SK-N-SH (cell line): ENCODE data around the gene NTM. TPM values are rescaled to one million over a fixed set of nuclear protein-coding genes. Genes with fewer than 3 reads are reported as not detected.

Source experiments
- CTCF ChIA-PET: fragments of 300-600, 350-600 bp; formaldehyde crosslinking; extraction: SDS; loops from one replicate; lab custom pipeline; 2021; lab: Yijun Ruan, JAX
- POLR2A ChIA-PET: fragments of 350-600 bp; sonication (Branson Sonifier 250); formaldehyde crosslinking; extraction: SDS; loops from one replicate; lab custom pipeline; 2020; ENCODE audit warnings: antibody characterized with exemption, inconsistent platforms; lab: Yijun Ruan, JAX
- DNase-seq: peaks from one replicate; pipeline ENCODE4 v3.0.0; 2012
- H2AFZ ChIP-seq: fragments of 200-600 bp; sonication (generic); 2 replicates; pipeline ENCODE4 v1.8.1; 2016; ENCODE audit warnings: antibody characterized with exemption, mild to moderate bottlenecking, low read depth
- H3F3A ChIP-seq: fragments of 200-600 bp; sonication (generic); replicated peaks from 2 replicates; pipeline ENCODE3; 2016; ENCODE audit warnings: antibody characterized with exemption, mild to moderate bottlenecking; ENCODE audit not compliant: insufficient read depth
- H3K27ac ChIP-seq, 2 experiments: fragments of 200-500 bp in 1 of 2; fragments of 200-600 bp in 1 of 2; sonication (Bioruptor generic) in 1 of 2; sonication (generic), shearing (Covaris generic) in 1 of 2; 2 replicates each; pipeline versions ENCODE4 v1.5.1 to v1.6.1; 2014 to 2016; ENCODE audit warnings: low read depth in 2 of 2, inconsistent platforms in 1 of 2, low read length in 1 of 2, mild to moderate bottlenecking in 1 of 2, mixed read lengths in 1 of 2
- H3K27me3 ChIP-seq: fragments of 200-600 bp; sonication (generic), shearing (Covaris generic); 2 replicates; pipeline ENCODE4 v1.6.1; 2016; ENCODE audit warnings: mixed run types; ENCODE audit not compliant: insufficient read depth
- H3K36me3 ChIP-seq, 2 experiments: fragments of 200-500 bp in 1 of 2; fragments of 200-600 bp in 1 of 2; sonication (Bioruptor generic) in 1 of 2; sonication (generic) in 1 of 2; replicated peaks in 1 of 2; 2 replicates each; pipeline versions ENCODE3 to v1.5.1; 2014 to 2016; ENCODE audit warnings: low read length in 1 of 2, mild to moderate bottlenecking in 1 of 2; ENCODE audit not compliant: insufficient read depth in 2 of 2, control insufficient read depth in 1 of 2
- H3K4me1 ChIP-seq, 2 experiments: fragments of 200-500 bp in 1 of 2; fragments of 200-600 bp in 1 of 2; sonication (Bioruptor generic) in 1 of 2; sonication (generic), shearing (Covaris generic) in 1 of 2; 2 replicates each; pipeline versions ENCODE4 v1.5.1 to v1.6.1; 2014 to 2016; ENCODE audit warnings: low read depth in 1 of 2, low read length in 1 of 2, mixed run types in 1 of 2; ENCODE audit not compliant: insufficient read depth in 2 of 2, control insufficient read depth in 1 of 2
- H3K4me2 ChIP-seq: fragments of 200-600 bp; sonication (generic), shearing (Covaris generic); 2 replicates; pipeline ENCODE4 v1.6.1; 2017; ENCODE audit warnings: mixed run types
- H3K4me3 ChIP-seq, 2 experiments: fragments of 200-500 bp in 1 of 2; fragments of 200-600 bp in 1 of 2; sonication (Bioruptor generic) in 1 of 2; sonication (generic), shearing (Covaris generic) in 1 of 2; 2 replicates each; pipeline versions ENCODE4 v1.5.1 to v1.8.1; 2014 to 2016; ENCODE audit warnings: low read depth in 2 of 2, inconsistent platforms in 1 of 2, low read length in 1 of 2, mild to moderate bottlenecking in 1 of 2, mixed read lengths in 1 of 2, moderate library complexity in 1 of 2
- H3K79me2 ChIP-seq: fragments of 200-600 bp; sonication (generic); 2 replicates; pipeline ENCODE4 v1.8.1; 2017; ENCODE audit warnings: mild to moderate bottlenecking; ENCODE audit not compliant: insufficient read depth
- H3K9ac ChIP-seq: fragments of 200-600 bp; sonication (generic); 2 replicates; pipeline ENCODE4 v1.6.1; 2017; ENCODE audit warnings: mixed run types
- H3K9me2 ChIP-seq: fragments of 200-600 bp; sonication (generic); 2 replicates; pipeline ENCODE4 v1.6.1; 2017; ENCODE audit warnings: mixed run types
- H3K9me3 ChIP-seq: fragments of 200-600 bp; sonication (generic); 2 replicates; pipeline ENCODE4 v1.6.1; 2017; ENCODE audit warnings: mixed run types, mild to moderate bottlenecking, moderate library complexity
- H4K20me1 ChIP-seq: fragments of 200-600 bp; sonication (generic); 2 replicates; pipeline ENCODE4 v1.6.1; 2017; ENCODE audit warnings: mild to moderate bottlenecking, mixed run types; ENCODE audit not compliant: insufficient read depth
- ELF1 ChIP-seq: IDR thresholded peaks from 2 replicates; pipeline ENCODE4 v1.4.0; 2012
- EP300 ChIP-seq, 2 experiments: IDR thresholded peaks; 2 replicates each; pipeline versions ENCODE4 v1.4.0 to v1.6.1; 2012; ENCODE audit warnings: borderline replicate concordance in 1 of 2, low read depth in 1 of 2, low read length in 1 of 2
- FOSL2 ChIP-seq: IDR thresholded peaks from 2 replicates; pipeline ENCODE4 v1.4.0; 2012; ENCODE audit warnings: low read depth, mild to moderate bottlenecking, moderate library complexity, borderline replicate concordance
- FOXM1 ChIP-seq: IDR thresholded peaks from 2 replicates; pipeline ENCODE4 v1.4.0; 2012; ENCODE audit warnings: low read depth, mild to moderate bottlenecking
- GATA2 ChIP-seq: sonication (generic); formaldehyde crosslinking; IDR thresholded peaks from 2 replicates; pipeline ENCODE4 v1.5.0; 2020; ENCODE audit warnings: mild to moderate bottlenecking, missing genetic modification reagents
- JUND ChIP-seq: IDR thresholded peaks from 2 replicates; pipeline ENCODE4 v1.4.0; 2012
- NFIC ChIP-seq: IDR thresholded peaks from 2 replicates; pipeline ENCODE4 v1.4.0; 2012; ENCODE audit warnings: borderline replicate concordance
- NRF1 ChIP-seq: IDR thresholded peaks from 2 replicates; pipeline ENCODE4 v1.6.1; 2012; ENCODE audit warnings: low read depth, mild to moderate bottlenecking, low read length
- PBX3 ChIP-seq: IDR thresholded peaks from 2 replicates; pipeline ENCODE4; 2012
- RXRA ChIP-seq: IDR thresholded peaks from 2 replicates; pipeline ENCODE4 v1.4.0; 2012; ENCODE audit warnings: low read depth, mild to moderate bottlenecking, borderline replicate concordance
- TCF12 ChIP-seq: IDR thresholded peaks from 2 replicates; pipeline ENCODE4 v1.4.0; 2012
- TEAD4 ChIP-seq: IDR thresholded peaks from 2 replicates; pipeline ENCODE4 v1.4.0; 2012; ENCODE audit warnings: mild to moderate bottlenecking, borderline replicate concordance; ENCODE audit not compliant: insufficient read depth
- USF1 ChIP-seq: IDR thresholded peaks from 2 replicates; pipeline ENCODE4 v1.4.0; 2012; ENCODE audit warnings: low read depth, borderline replicate concordance
- WGBS: methylation state at CpG from one replicate; pipeline ENCODE4 v1.1.6; 2017; ENCODE audit warnings: low lambda C conversion rate; 5-methylcytosine and 5-hydroxymethylcytosine counted together
- polyA plus RNA-seq, 3 experiments: library from polyadenylated mRNA; depleted of rRNA; stranded (reverse); fragments of >200 nt; gene quantifications; 2 replicates each; pipeline ENCODE4 v1.2.3, GENCODE V29; 2012
- TF ChIP-seq, protein P1 (sequence below): fragments of 200-600 bp; sonication (generic); IDR thresholded peaks from 2 replicates; pipeline ENCODE4 v1.6.1; 2017; ENCODE audit warnings: antibody characterized with exemption, mild to moderate bottlenecking, moderate library complexity

The NTM gene
- polyA plus RNA-seq, 1 of the 3 experiments (the other 2 are of a cell fraction) = 20.0 TPM

- WGBS = 83% methylated on average over 2 of the region's 3 CpGs
- H3K27me3 ChIP-seq = no peaks in the 10 kb centered on the region
- H3K9me3 ChIP-seq = no peaks in the 10 kb centered on the region
- ChIA-PET CTCF (interaction anchor here (1.0 to 3.9 kb wide), 4 partner anchors 11 to 336 kb away, joined by 4 to 79 read pairs (median 21); no protein-coding TSS in a partner anchor), POLR2A (no interaction called here)
- H3K4me1 ChIP-seq = peaks cover 0 to 56% of the 10 kb centered on the region in 2 experiments; a peak in 3 of 4 replicates
- peak overlapping the region in 1 of 2 experiments; percentile 95; a peak in 2 of 4 replicates for H3K27ac ChIP-seq
- TF ChIP-seq GATA2 (CRISPR knock-in tag) = no peak
- no peak for TF ChIP-seq TCF12
- TF ChIP-seq USF1 = no peak
- TF ChIP-seq RXRA = no peak
- TF ChIP-seq NFIC = 0 out of 2 replicates have a peak, but pooled peaks have one; percentile 14
- no peak for TF ChIP-seq FOXM1
- no peak for TF ChIP-seq FOSL2
- TF ChIP-seq JUND = no peak
- H3K9ac ChIP-seq = no peak overlapping the region
- H4K20me1 ChIP-seq = no peaks in the 10 kb centered on the region
- no peak overlapping the region for H3K4me2 ChIP-seq
- peaks cover 15% of the 10 kb centered on the region; the same call in 1 of the 2 replicates for H3K79me2 ChIP-seq
- no peak for DNase-seq
- H3K4me3 ChIP-seq = no peak overlapping the region
- peaks cover 20% of the 10 kb centered on the region for H3F3A ChIP-seq
- H3K36me3 ChIP-seq = no peaks in the 10 kb centered on the region
- H3K9me2 ChIP-seq = no peaks in the 10 kb centered on the region
- H2AFZ ChIP-seq = no peak overlapping the region
These were observed 660.5 kb downstream of the NTM start for GRCh38 chr11:132030896-132031295.

DNA sequence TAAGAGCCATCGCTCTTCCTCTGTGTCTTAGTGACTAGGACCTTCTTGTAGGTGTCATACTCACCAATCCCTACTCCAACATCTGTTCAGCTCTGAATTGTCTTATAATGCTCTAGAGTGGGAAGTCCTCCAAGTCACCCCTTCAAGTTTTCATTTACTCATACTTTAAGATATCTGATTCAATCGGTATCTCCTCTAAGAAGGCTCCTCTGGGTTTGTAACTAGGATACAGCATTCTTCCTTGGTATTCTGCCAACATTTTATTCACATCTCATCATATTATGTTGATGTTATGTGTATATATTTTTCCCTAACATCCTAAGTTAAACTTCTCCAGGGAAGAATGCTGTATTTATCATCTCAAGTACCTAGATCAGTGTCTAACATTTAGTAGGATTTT lies 662.1 kb downstream of the NTM start:
- DNase-seq = no peak
- peaks cover 12% of the 10 kb centered on the region; the same call in 1 of the 2 replicates for H3K79me2 ChIP-seq
- H3K27ac ChIP-seq = peak overlapping the region in 1 of 2 experiments; percentile 95; a peak in 2 of 4 replicates
- peaks cover 0 to 52% of the 10 kb centered on the region in 2 experiments; a peak in 3 of 4 replicates for H3K4me1 ChIP-seq
- peak; percentile 32; the same call in 1 of the 2 replicates for TF ChIP-seq TEAD4
- TF ChIP-seq, protein P1, sequence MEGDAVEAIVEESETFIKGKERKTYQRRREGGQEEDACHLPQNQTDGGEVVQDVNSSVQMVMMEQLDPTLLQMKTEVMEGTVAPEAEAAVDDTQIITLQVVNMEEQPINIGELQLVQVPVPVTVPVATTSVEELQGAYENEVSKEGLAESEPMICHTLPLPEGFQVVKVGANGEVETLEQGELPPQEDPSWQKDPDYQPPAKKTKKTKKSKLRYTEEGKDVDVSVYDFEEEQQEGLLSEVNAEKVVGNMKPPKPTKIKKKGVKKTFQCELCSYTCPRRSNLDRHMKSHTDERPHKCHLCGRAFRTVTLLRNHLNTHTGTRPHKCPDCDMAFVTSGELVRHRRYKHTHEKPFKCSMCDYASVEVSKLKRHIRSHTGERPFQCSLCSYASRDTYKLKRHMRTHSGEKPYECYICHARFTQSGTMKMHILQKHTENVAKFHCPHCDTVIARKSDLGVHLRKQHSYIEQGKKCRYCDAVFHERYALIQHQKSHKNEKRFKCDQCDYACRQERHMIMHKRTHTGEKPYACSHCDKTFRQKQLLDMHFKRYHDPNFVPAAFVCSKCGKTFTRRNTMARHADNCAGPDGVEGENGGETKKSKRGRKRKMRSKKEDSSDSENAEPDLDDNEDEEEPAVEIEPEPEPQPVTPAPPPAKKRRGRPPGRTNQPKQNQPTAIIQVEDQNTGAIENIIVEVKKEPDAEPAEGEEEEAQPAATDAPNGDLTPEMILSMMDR = no peak
- peak; percentile 50; the same call in 1 of the 2 replicates for TF ChIP-seq FOSL2
- TF ChIP-seq NRF1 = no peak
- peak; percentile 36; the same call in 1 of the 2 replicates for TF ChIP-seq PBX3
- peak in 1 of 2 experiments; percentile 35; a peak in 1 of 4 replicates for TF ChIP-seq EP300 (IDR thresholded peaks at IDR 0.05; ENCODE audit: borderline replicate concordance in 1 of 2, low read depth in 1 of 2, low read length in 1 of 2)
- peak; percentile 70 for TF ChIP-seq TCF12
- peak; percentile 28; the same call in 1 of the 2 replicates for TF ChIP-seq RXRA
- TF ChIP-seq NFIC = peak; percentile 84
- no peak for TF ChIP-seq ELF1
- peak; percentile 49 for TF ChIP-seq JUND
- H3F3A ChIP-seq = peaks cover 20% of the 10 kb centered on the region
- no peaks in the 10 kb centered on the region for H3K27me3 ChIP-seq
- H2AFZ ChIP-seq = no peak overlapping the region
- H3K9me3 ChIP-seq = no peaks in the 10 kb centered on the region
- no peak overlapping the region for H3K4me3 ChIP-seq
- H3K9me2 ChIP-seq = no peaks in the 10 kb centered on the region
- ChIA-PET POLR2A (no interaction called here), CTCF (interaction anchor here (1.1 to 2.1 kb wide), 5 partner anchors 10 to 284 kb away, joined by 3 to 7 read pairs (median 5); no protein-coding TSS in a partner anchor)
- H3K36me3 ChIP-seq = no peaks in the 10 kb centered on the region
- no peaks in the 10 kb centered on the region for H4K20me1 ChIP-seq
- peak overlapping the region; percentile 63 for H3K4me2 ChIP-seq
- WGBS = 45% methylated on average over 2 of the region's 2 CpGs
- H3K9ac ChIP-seq = peak overlapping the region; percentile 64
